Hepatic stellate cell (primary cell): Measurements from ENCODE around the gene FRMD4B.

Source experiments
- DNase-seq: peaks from one replicate; pipeline ENCODE4 v3.0.0; 2011; ENCODE audit warnings: low spot score

Gene FRMD4B

DNA sequence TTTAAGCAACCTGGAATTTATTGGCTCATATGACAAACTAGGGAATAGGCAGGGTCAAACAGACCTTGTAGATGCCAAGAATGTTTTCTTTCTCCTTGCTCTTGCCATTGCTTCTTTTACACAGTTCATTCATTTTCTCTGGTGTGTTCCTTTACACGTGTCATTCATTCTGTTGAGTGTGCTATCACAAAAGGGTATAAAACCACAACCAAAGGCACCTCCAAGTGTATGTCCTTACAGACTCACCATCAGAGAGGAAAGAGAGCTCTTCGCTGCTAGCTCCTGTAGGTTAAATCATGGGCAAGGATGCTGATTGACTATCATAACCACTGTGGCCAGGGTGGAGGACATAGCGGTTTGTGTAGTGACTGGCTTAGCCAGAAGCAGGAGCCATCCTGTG is 19.2 kb upstream of the FRMD4B start:
- no peak for DNase-seq

DNA sequence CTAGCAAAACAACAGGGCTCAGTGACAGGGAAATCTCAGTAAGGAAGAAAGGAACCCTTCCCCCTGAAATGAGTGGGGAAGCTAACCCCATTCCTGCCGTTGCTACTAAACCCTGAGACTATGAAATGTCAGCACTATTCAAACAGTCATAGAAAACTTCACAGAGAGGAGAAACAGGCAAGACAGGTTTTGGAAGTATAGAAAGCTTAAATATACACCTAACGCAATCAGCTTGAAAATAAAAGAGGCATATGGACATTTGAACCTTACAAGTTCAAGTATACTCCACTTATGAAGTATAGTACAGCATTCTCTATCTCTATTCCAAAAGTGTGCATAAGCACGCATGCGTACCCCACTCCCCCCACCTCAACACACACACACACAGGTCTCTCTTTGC is 17.6 kb upstream of the FRMD4B start:
- DNase-seq: no peak

- no peak for DNase-seq
Observed at GRCh38 chr3:69400683-69401082, 14.8 kb upstream of the FRMD4B start.

DNA sequence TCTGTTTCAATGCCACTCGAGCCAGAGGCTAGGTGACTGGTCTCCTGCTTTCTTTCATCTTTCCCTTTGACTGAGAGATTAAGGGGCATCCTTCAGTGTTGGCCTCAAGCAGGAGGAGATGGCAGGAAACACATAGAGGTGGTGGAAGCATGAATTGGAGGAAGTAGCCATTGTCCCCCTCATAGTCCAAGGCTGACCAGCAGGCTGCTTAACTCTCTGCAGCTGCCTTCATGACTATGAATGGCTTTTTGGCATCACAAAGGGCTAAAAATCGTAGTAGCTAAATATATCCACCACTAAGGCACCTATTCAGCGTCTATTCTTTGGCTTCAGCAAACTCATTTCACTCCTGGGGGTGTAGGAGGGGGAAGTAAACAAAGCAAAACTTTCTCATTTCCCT is 7.0 kb upstream of the FRMD4B start:
- no peak for DNase-seq

DNA sequence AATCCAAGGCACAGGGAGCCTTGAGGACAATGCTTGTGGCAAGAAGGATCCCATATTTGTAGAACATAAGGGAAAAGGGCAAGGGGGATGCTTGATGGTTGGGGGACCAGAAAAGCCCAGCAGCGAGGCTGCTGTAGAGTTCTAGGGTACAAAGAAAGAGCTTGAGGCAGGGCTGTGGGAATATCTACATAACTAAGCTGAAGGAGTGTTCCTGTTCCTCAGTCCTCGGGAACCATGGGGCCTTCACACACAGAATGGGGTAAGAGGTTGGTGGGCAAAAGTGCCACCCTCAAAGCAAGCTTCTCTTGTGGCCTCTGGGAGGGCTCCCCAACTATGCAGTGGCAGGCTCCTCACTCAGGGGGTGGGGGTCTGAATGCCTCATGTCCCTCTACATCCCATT is 6.5 kb upstream of the FRMD4B start:
- DNase-seq: no peak

DNA sequence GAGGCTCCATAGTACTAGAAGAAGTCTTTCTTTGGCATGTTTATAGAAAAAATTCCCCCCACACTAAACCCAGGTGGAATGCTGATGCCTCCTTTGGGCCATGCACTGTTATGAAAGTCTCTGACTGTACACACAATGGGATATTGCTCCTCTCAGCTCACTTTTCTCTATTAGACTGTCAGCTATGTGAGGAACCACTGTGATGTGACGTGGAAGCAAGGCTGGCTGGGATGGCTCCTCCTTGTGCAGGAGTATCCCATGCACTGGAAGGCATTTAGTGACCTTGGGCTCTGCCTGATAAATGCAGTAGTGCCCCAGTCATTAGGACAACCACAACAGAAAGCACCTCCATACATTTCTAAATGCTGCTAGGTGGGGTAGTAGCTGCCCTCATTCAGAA is 5.7 kb upstream of the FRMD4B start:
- DNase-seq: no peak

- no peak for DNase-seq
Observed at GRCh38 chr3:69390771-69391170, 4.9 kb upstream of the FRMD4B start.

GRCh38 chr3:69389520-69390248 is 3.8 kb upstream of the FRMD4B start:
- no peak for DNase-seq

GRCh38 chr3:69388241-69388640 is 2.4 kb upstream of the FRMD4B start:
- DNase-seq: no peak

DNA sequence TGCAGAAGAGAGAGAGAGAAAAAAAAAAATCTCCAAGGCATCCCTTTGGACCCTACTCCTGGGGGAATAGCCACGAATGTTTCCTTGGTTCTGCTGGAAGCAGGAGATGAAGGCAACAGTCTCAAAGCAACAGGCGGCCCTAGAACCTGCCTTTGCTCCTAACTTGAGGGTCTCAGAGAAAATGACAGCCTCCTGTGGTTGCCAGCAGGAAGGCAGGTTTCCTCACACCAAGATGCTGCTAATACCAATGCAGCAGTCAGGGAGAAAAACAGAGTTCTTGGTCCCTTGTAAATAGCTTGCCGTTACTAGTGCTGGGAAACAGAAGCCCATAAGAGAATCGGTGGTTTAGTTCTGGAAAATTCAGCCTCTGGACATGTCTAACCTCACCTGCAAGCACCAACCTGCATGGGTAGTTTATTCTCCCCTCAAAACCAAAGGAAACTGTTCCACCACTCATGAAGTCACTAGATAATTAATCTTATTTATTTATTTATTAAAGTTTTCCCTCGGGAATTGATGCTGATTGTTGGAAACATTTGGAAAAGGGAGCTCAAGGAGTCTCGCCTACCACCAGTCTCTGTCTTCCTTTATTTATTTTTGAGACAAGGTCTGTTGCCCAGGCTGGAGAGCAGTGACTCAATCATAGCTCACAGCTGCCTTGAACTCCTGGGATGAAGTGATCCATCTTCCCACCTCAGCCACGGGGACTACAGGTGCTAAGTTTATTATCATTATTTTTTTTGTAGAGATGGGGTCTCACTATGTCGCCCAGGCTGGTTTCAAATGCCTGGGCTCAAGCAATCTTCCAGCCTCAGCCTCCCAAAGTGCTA is 883 bp upstream of the FRMD4B start:
- DNase-seq: no peak

- no peak for DNase-seq
Observed at GRCh38 chr3:69385123-69385722, 665 bp downstream of the FRMD4B start.

DNA sequence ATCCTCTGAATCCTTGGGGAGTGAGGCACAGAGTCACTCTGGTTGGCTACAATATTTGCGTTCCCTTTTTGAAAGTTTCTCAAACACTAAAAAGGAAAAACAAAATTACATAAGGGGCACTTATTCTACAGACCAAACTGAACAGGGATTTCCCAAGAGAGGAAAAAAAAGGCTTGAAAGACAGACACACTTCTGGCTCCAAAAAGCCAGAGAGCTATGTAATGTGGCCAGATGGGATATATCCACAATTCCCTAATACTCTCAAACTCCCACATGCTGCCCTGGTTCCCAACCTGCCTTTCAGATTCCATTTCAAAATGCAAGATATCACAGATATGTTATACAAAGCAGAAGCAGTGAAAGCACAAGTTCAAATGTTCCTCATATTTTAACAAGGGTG is 1.6 kb downstream of the FRMD4B start:
- DNase-seq: no peak

DNA sequence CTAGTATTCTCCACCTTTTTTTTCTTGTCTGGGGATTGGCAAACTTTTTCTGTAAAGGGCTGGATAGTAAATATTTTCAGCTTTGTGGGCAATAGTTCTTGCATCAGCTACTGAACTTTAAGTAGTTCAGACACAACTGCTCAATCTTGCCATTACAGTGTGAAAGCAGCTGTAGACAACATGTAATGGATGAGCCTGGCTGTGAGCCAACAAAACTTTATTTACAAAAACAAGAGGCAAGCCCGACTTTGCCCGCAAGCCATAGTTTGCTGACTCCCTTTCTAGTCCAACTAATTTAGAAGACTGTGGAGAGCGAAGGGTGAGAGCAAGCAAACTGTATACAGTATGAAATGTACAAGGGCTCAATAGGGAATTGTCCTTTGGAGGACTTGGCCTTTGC is 6.2 kb downstream of the FRMD4B start:
- no peak for DNase-seq

DNA sequence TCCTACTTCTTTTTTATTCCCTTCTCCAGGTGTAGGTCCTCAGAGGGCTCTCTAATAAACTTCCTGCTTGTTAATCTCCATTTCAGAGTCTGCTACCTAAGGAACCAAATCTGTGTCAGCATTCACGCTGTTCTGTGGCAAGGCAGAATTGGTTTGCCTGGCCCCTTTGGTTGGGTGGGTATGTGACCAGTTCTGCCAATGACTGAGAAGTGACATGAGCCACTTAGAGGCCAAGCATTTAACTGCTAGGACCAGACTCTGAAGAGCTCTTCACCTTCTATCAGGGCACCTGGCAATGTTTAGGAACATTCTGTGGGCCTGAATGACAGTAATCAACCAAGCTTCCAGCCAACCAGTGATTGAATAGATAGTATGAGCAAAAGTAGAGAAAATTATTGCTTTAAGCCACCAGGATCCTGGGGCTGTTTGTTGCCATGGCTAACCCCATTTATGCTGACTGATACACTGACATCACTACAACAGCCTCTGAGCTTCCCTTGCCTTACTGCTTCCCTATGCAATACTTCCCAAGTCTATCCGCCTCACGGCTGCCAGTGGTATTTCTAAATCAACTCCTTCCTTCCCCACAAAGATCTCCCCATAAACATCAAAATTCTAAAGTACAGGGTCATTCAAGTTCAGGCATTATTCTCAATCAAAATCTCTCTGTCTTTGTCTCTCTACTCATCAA is 7.6 kb downstream of the FRMD4B start:
- DNase-seq: no peak

- DNase-seq: no peak
Observed at GRCh38 chr3:69377262-69377661, 8.6 kb downstream of the FRMD4B start.

DNA sequence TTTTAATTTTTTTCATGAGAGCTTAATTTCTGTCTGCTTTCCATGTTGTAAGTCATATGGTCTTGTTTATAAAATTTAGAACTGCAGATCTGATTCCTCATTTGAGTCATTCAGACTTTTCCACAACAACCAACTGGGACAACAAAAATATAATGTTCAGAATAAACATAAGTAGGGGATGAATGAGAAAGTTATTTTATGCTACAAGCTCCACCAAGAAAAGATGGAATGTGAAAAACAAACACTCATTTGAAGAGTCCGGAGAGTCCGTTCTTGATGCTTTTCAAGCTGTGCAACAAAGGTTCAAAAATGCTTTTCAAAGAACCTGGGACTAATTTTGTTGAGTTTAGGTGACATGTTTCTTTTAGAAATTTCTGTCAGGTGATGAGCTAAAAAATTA is 9.2 kb downstream of the FRMD4B start:
- DNase-seq: no peak

- no peak for DNase-seq
Observed at GRCh38 chr3:69371816-69372215, 14.1 kb downstream of the FRMD4B start.

- DNase-seq: no peak
Observed at GRCh38 chr3:69370901-69371301, 15.0 kb downstream of the FRMD4B start.

DNA sequence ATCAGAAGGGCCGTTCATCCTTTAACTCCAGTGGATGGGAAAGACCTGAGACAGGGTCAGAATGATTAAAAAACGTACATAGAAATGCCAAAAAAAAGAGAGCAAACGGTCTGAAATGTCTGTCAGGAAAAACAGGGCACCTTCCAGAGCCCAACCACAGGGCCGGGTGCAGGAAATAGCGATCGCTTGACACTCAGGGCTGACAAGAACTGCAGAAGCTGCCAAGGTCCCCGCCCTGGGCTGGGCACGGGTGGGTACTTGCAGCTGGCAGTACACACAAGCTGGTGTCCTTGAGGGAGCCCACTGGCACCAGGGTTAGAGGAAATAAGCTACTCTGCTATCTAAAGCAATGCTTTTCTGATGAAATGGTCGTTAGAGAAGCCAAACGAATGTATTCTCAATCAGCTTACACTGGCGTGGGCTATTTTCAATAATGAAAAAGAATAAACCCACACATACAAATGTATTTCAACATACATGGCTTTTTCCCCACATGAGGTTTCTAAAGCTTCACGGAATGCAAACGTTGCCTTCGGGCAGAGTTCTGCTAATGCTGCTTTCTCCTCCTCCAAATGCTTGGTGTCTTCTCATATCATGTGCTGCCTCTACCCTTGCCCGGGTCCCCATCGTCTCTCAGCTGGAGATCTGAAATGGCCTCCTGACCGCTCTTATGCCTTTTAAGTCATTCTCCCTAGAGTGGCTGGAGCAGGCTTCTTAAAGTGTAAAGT is 15.6 kb downstream of the FRMD4B start:
- DNase-seq: no peak

DNA sequence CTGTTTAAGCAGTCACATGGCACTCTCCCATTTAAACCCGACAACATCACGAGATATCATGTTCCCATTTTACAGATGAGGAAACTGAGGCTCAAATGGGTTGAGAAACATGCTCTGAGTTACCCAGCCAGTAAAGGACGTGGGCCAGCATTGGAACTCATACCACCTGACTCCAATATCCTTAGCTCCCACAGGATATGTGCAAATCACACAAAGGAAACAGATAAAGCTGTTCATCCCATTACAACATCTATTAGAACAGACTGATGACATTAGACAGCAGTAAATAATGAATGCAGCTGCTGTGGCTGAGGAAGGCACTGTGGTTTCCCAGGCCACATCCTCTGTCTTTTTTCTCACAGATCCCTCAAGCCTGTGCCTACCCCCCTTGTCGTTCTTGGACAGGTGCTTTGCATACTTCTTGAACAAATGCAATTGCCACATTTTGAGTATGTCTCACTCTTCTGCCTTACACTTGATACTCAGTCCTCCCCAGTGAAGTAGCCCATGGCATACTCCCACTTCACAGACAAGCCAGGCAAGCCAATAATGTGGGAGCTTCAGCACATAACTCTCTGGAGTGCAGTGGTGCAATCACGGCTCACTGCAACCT is 17.7 kb downstream of the FRMD4B start:
- DNase-seq: no peak

- DNase-seq: no peak
Observed at GRCh38 chr3:69367586-69367985, 18.3 kb downstream of the FRMD4B start.

DNA sequence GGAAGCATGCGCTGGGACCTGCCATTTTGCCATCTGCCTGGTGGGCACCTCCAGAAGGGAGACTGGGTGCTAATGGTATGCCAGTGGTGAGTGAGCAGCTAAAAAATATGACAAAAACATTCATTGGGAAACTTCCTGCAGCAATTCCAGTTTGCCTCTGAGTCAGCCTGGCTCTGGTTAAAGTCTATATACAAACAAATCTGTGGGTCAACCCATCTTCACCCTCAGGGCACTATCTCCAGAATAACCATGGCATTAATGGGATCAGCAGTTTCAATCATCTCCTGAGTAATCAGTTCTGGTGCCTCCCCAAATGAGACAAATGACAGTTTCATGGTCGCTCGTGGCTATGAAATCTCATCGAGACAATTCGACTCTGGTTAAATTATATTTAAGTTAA is 21.5 kb downstream of the FRMD4B start:
- peak; percentile 12 for DNase-seq
